ENCODE results near the gene WAC.
"Not testable (repeated sequence)": the region's sequence is repeated elsewhere in the genome, so short reads cannot be mapped to it uniquely, and the experiment has no call there.

WAC gene

GRCh38 chr10:28569506-28570159 lies 36.7 kb downstream of the WAC start:
- no peak for DNase-seq

DNA sequence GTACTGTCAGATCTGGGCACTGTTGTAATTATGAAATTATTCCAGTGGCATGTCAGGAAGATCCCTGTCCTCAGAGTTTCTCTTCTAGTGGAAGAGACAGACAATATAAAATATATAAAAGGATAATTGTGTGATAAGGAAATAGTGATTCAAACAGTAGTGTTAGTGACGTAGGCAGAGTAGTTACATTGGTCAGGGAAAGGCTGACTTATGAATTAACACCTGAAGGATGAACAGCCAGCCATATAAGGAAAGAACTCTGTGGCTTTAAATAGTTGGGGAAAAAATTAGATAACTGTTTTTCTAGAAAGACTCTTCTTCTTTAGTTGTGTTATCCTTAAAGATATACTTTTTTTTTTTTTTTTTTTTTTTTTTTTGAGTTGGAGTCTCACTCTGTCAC lies 37.7 kb downstream of the WAC start:
- DNase-seq: no peak

GRCh38 chr10:28571265-28571664 lies 38.3 kb downstream of the WAC start:
- DNase-seq: no peak

DNA sequence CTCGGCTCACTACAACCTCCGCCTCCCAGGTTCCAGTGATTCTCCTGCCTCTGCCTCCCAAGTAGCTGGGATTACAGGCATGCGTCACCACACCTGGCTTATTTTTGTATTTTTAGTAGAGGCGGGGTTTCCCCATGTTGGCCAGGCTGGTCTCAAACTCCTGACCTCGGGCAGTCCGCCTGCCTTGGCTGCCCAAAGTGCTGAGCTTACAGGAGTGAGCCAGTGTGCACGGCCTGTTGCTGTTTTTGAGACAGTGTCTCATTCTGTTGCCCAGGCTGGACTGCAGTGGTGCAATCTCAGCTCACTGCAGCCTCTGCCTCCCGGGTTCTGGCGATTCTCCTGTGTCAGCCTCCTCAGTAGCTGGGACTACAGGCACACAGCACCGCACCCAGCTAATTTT lies 41.3 kb downstream of the WAC start:
- not testable (repeated sequence) for DNase-seq

DNA sequence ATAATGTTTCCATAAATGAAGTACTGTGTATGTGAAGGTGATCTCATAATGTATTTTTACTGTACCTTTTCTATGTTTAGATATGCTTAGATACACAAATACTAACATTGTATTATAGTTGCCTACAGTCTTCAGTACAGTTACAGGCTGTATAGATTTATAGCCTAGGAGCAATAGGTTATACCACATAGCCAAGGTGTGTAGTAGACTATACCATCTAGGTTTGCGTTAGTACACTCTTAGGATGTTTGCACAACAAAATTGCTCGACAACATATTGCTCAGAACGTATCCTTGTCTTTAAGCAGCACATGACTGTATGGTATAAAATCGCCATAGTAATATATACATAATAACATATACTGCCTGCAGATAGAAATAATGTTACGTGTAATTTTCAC lies 42.9 kb downstream of the WAC start:
- DNase-seq: no peak

DNA sequence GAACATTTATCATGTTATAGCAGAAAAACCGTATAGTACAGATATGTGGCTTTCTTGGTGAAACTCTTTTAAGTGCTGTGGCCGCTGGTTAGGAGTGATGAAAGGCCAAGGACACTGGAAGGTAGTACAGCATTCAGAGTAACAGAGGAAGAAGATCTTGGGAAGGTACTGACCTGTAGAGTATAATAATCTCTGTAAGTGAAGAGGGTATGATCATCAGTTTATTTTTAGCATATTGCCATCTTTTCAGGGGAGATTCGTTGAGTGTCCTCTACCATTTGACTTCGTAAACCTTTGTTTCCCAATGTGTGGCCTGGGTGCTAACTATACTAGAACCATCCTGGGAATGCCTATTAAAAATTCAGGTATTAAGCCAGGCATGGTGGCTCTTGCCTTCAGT lies 44.6 kb downstream of the WAC start:
- no peak for DNase-seq

GRCh38 chr10:28578454-28578853 lies 45.5 kb downstream of the WAC start:
- DNase-seq: no peak

DNA sequence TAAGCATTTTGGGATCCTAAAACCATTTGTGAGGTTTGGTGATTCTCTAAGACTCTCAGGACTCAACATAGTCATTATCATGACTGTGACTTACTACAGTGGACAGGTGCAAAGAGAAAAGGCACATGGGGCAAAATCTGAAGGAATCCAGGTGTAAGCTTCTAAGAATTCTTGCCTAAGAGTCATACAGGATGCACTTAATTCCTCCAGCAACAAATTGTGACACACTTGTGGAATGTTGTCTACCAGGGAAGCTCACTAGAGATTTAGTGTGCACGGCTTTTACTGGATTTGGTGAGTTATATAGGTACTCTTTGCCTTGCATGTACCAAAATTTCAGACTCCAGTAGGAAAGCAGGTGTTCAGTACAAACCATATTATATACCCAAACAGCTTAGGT lies 47.9 kb downstream of the WAC start:
- no peak for DNase-seq

DNA sequence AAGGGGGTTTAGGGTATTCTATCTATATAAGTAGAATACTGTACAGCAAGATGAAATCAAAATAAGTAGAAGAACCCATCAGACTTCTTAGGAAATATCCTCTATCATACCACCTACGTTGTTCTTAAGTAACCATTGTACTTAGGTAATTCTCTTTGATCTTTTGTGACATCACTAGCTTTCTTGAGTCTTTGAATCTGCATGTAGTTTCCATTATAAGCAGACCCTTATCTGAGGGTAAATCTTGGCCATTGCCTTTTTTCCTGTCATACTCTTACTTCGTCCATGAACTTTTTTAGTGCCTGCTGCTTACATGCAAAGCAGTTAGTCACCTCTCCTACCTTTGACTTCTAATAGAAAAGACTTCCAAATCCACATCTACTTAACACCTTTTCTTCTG lies 49.0 kb downstream of the WAC start:
- DNase-seq: no peak

GRCh38 chr10:28585076-28585475 lies 52.2 kb downstream of the WAC start:
- no peak for DNase-seq

GRCh38 chr10:28586176-28586575 lies 53.3 kb downstream of the WAC start:
- DNase-seq: no peak

- DNase-seq: no peak
Observed at GRCh38 chr10:28587270-28587969, 54.5 kb downstream of the WAC start.

DNA sequence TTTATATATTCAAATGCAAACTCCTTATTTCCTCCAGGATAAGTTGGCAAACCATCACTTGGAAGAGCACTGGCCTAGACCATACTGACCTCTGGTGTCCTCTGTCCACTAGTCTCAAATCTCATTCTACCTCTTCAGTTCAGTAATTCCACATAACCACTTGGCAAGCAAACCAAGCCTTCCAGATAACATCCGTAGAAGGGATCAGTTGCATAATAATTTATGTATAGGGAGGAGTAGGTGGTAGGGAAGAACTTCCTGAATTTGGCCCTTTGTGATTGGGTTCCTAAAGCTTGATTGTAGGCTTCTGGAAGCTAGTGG lies 55.0 kb downstream of the WAC start:
- DNase-seq: no peak

- no peak for DNase-seq
Observed at GRCh38 chr10:28592953-28593352, 60.0 kb downstream of the WAC start.

GRCh38 chr10:28593811-28594210 lies 60.9 kb downstream of the WAC start:
- no peak for DNase-seq

DNA sequence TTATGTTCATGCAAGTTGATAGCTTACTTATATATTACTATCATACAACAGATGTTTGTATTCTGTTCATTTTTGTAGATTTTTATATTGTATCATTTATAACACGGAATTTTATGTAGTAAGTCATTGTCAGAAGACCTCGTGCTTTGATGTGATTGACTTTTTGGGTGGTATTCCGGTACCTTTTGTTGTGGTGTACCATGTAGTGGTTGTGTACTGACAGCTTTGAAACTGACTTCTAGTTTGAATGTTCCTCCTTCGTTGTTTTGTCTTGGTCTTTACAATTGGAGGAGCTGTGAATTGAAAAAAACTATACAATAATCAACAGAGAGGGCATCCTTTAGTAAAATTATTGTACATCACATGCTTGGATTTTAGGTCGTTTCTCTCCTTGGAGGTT lies 61.5 kb downstream of the WAC start:
- no peak for DNase-seq

DNA sequence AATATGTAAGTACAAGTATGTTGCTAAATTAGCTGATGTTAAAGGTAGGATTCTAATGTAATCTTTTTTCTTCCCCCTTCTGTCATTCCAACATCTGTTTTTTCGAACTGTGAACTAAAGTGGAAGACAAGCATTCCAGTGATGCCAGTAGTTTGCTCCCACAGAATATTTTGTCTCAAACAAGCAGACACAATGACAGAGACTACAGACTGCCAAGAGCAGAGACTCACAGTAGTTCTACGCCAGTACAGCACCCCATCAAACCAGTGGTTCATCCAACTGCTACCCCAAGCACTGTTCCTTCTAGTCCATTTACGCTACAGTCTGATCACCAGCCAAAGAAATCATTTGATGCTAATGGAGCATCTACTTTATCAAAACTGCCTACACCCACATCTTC lies 62.7 kb downstream of the WAC start:
- DNase-seq: no peak

DNA sequence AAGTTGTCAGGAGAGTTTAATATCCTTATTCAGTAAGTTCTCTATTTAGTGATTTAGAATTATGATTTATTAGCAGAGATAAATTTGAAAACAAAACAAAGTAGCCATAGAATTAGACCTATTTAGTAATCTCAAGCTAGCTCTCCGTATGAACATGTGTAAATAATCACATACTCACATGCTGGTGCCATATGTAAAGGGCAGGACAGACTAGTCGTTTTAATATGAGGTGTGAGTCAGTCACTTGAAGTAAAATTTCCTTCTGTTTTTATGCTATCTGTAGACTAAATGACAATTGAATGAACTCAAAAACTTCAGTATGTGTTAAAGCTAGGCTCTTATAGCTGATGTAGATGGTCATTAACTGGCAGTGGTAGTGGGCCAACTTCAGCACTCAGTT lies 67.1 kb downstream of the WAC start:
- DNase-seq: no peak

DNA sequence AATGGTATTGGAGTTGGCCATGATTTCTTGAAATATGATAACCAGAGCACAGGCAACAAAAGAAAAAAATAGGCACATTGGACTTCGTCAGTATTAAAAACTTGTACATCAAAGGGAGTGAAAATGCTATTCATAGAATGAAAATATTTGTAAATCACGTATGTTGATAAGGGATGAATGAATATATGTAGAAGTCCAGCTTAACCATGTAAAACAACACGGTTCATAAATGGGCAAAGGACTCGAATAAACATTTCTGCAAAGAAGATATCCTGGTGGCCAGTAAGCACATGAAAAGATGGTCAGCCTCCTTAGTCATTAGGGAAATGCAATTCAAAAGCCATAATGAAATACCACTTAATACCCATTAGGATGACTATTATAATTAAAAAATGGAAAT lies 68.1 kb downstream of the WAC start:
- DNase-seq: no peak

- DNase-seq: no peak
Observed at GRCh38 chr10:28604567-28605536, 71.9 kb downstream of the WAC start.

GRCh38 chr10:28606568-28606967 lies 73.7 kb downstream of the WAC start:
- DNase-seq: no peak

DNA sequence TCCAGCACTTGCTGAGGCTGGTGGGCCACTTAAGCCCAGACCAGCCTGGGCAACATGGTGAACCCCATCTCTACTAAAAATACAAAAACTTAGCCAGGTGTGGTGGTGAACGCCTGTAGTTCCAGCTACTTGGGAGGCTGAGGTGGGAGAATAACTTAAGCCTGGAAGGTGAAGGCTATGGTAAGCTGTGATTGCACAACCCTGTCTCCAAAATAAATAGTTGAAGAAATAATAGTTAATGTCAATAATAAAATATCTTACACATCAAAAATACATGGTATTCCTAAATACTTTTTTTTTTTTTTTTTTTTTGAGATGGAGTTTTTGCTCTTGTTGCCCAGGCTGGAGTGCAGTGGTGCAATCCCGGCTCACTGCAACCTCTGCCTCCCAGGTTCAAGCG lies 76.7 kb downstream of the WAC start:
- not testable (repeated sequence) for DNase-seq

- no peak for DNase-seq
Observed at GRCh38 chr10:28612877-28613276, 80.0 kb downstream of the WAC start.

DNA sequence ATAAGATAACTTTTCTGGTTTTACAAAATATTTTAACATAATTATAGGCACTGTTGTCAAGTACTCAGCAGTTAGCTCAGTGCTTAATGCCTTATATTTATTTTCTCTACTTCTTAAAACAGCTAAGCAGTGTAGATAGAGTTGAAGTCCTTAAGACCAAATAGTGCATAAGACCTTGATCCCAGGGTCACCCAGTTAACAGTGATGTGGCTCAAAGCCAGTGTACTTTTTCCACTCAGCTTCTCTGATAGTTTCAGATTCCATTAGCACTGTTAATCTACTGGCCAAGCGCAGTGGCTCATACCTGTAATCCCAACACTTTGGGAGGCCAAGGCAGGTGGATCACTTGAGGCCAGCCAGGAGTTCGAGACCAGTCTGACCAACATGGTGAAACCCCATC lies 83.6 kb downstream of the WAC start:
- DNase-seq: no peak

All from CD4-positive, alpha-beta T cell treated with Interleukin-6 for 4 hours (primary cell).